HepG2 (cell line): Measurements from ENCODE around the gene PGP. TPM values are rescaled to one million over a fixed set of nuclear protein-coding genes. Genes with fewer than 3 reads are reported as not detected.

ENCODE experiments used
- DMAP1 ChIP-seq: IDR thresholded peaks from 2 replicates; pipeline ENCODE4 v1.6.1; 2016
- EEA1 ChIP-seq: sonication (generic); formaldehyde crosslinking; IDR thresholded peaks from 2 replicates; pipeline ENCODE4 v1.5.1; 2020; ENCODE audit warnings: mild to moderate bottlenecking, missing genetic modification reagents, borderline replicate concordance
- ERF ChIP-seq: IDR thresholded peaks from 2 replicates; pipeline ENCODE4 v1.6.1; 2018; ENCODE audit warnings: missing biosample characterization, missing genetic modification reagents
- HIVEP1 ChIP-seq: sonication (generic); formaldehyde crosslinking; IDR thresholded peaks from 2 replicates; pipeline ENCODE4 v1.4.0; 2020; ENCODE audit warnings: mild to moderate bottlenecking, missing genetic modification reagents
- HOXA3 ChIP-seq: sonication (generic); formaldehyde crosslinking; IDR thresholded peaks from 2 replicates; pipeline ENCODE4 v1.5.0; 2020; ENCODE audit warnings: missing genetic modification reagents
- ISX ChIP-seq: sonication (generic); formaldehyde crosslinking; conservative IDR thresholded peaks from 2 replicates; pipeline ENCODE4 v1.5.0; 2020; ENCODE audit warnings: missing genetic modification reagents
- MAZ ChIP-seq, 2 experiments: sonication (generic) in 1 of 2; formaldehyde crosslinking in 1 of 2; IDR thresholded peaks; 2 replicates each; pipeline versions ENCODE4 v1.5.0 to v1.6.1; 2012 to 2020; ENCODE audit warnings: low read depth in 2 of 2, mild to moderate bottlenecking in 2 of 2, borderline replicate concordance in 1 of 2, improper control_type of control experiment in 1 of 2, low read length in 1 of 2, missing genetic modification reagents in 1 of 2, moderate library complexity in 1 of 2
- MTA1 ChIP-seq: sonication (generic); formaldehyde crosslinking; IDR thresholded peaks from 2 replicates; pipeline ENCODE4 v1.4.0; 2020; ENCODE audit warnings: missing genetic modification reagents, mild to moderate bottlenecking, borderline replicate concordance
- NFYB ChIP-seq: sonication (generic); formaldehyde crosslinking; IDR thresholded peaks from 2 replicates; pipeline ENCODE4 v1.4.0; 2020; ENCODE audit warnings: missing genetic modification reagents
- PAF1 ChIP-seq: IDR thresholded peaks from 2 replicates; pipeline ENCODE4 v1.6.1; 2016; ENCODE audit warnings: missing genetic modification reagents, missing compliant biosample characterization
- PITX1 ChIP-seq: sonication (generic); formaldehyde crosslinking; IDR thresholded peaks from 2 replicates; pipeline ENCODE4 v1.5.1; 2020; ENCODE audit warnings: mild to moderate bottlenecking, missing genetic modification reagents
- RNF219 ChIP-seq: sonication (generic); formaldehyde crosslinking; IDR thresholded peaks from 2 replicates; pipeline ENCODE4 v1.5.0; 2020; ENCODE audit warnings: mild to moderate bottlenecking, missing genetic modification reagents
- RXRB ChIP-seq: IDR thresholded peaks from 2 replicates; pipeline ENCODE4 v1.6.1; 2016; ENCODE audit warnings: borderline replicate concordance, missing genetic modification reagents, missing compliant biosample characterization
- TBX2 ChIP-seq: sonication (generic); formaldehyde crosslinking; IDR thresholded peaks from 2 replicates; pipeline ENCODE4 v1.5.0; 2020; ENCODE audit warnings: missing genetic modification reagents, mild to moderate bottlenecking, borderline replicate concordance
- TCF7L2 ChIP-seq: IDR thresholded peaks from 2 replicates; pipeline ENCODE4 v1.6.1; 2011; ENCODE audit warnings: mild to moderate bottlenecking, low read depth, low read length, moderate library complexity
- ZBED4 ChIP-seq: sonication (generic); formaldehyde crosslinking; IDR thresholded peaks from 2 replicates; pipeline ENCODE4 v1.4.0; 2020; ENCODE audit warnings: missing genetic modification reagents, borderline replicate concordance
- ZBTB7B ChIP-seq: sonication (generic); formaldehyde crosslinking; IDR thresholded peaks from 2 replicates; pipeline ENCODE4 v1.4.0; 2020; ENCODE audit warnings: missing genetic modification reagents
- ZNF160 ChIP-seq: sonication (generic); formaldehyde crosslinking; IDR thresholded peaks from 2 replicates; pipeline ENCODE4 v1.8.0; 2022; ENCODE audit warnings: mild to moderate bottlenecking, inconsistent platforms, missing genetic modification reagents
- ZNF263 ChIP-seq: sonication (generic); formaldehyde crosslinking; IDR thresholded peaks from 2 replicates; pipeline ENCODE4 v1.4.0; 2020; ENCODE audit warnings: missing genetic modification reagents
- ZNF30 ChIP-seq: sonication (generic); formaldehyde crosslinking; IDR thresholded peaks from 2 replicates; pipeline ENCODE4 v1.5.0; 2020; ENCODE audit warnings: mild to moderate bottlenecking, missing genetic modification reagents
- ZNF770 ChIP-seq: sonication (generic); formaldehyde crosslinking; IDR thresholded peaks from 2 replicates; pipeline ENCODE4 v1.5.0; 2020; ENCODE audit warnings: mild to moderate bottlenecking, missing genetic modification reagents
- ZSCAN30 ChIP-seq: sonication (generic); formaldehyde crosslinking; IDR thresholded peaks from 2 replicates; pipeline ENCODE4 v1.5.0; 2020; ENCODE audit warnings: mild to moderate bottlenecking, missing genetic modification reagents
- polyA plus RNA-seq, 8 experiments: library from polyadenylated mRNA; depleted of rRNA in 3 of 8; stranded (reverse) in 7 of 8; unstranded in 1 of 8; fragments of >200 nt; fragmentation: Illumina TruSeq in 4 of 8; extraction: Trizol in 4 of 8; gene quantifications; 2 replicates each; pipeline versions ENCODE4 v1.2.1 to v1.2.3, GENCODE V29; 2011 to 2016; ENCODE audit warnings: low read depth in 4 of 8, missing spikeins in 1 of 8, mixed read lengths in 1 of 8; ENCODE audit not compliant: insufficient read depth in 1 of 8
- total RNA-seq, 5 experiments: library from RNA; depleted of rRNA; stranded (reverse); fragments of >200 nt; fragmentation: Illumina TruSeq; extraction: Trizol; gene quantifications; 2 replicates each; pipeline ENCODE4 v1.2.3, GENCODE V29; 2016; ENCODE audit warnings: low read depth in 1 of 5

The PGP gene
- total and polyA plus RNA-seq, 2 of the 13 experiments (the other 11 are each of a cell fraction or from before 2014, with no cell fraction given) = 7.3 to 18.3 TPM

- TF ChIP-seq RNF219 (CRISPR knock-in tag) (no peak), DMAP1 (CRISPR knock-in tag) (peak; percentile 70; the same call in 1 of the 2 replicates), ISX (CRISPR knock-in tag) (no peak), TCF7L2 (no peak), MTA1 (CRISPR knock-in tag) (peak; percentile 52; the same call in 1 of the 2 replicates), ZBED4 (CRISPR knock-in tag) (peak; percentile 55; the same call in 1 of the 2 replicates), ZNF770 (CRISPR knock-in tag) (peak; percentile 52; the same call in 1 of the 2 replicates), HIVEP1 (CRISPR knock-in tag) (peak; percentile 50; the same call in 1 of the 2 replicates), ZBTB7B (CRISPR knock-in tag) (peak; percentile 25; the same call in 1 of the 2 replicates), MAZ (IDR thresholded peaks at IDR 0.05; ENCODE audit: borderline replicate concordance, low read depth, low read length) (0 out of 2 replicates have a peak, but pooled peaks have one; percentile 13), MAZ (CRISPR knock-in tag; IDR thresholded peaks at IDR 0.05; ENCODE audit: low read depth) (0 out of 2 replicates have a peak, but pooled peaks have one; percentile 24), ZSCAN30 (CRISPR knock-in tag) (no peak), ZNF160 (no peak), TBX2 (CRISPR knock-in tag) (peak; percentile 31; the same call in 1 of the 2 replicates), RXRB (CRISPR knock-in tag) (peak; percentile 66), PAF1 (CRISPR knock-in tag) (no peak), ERF (peak; percentile 52; the same call in 1 of the 2 replicates), PITX1 (CRISPR knock-in tag) (peak; percentile 19; the same call in 1 of the 2 replicates), ZNF30 (CRISPR knock-in tag) (no peak), EEA1 (CRISPR knock-in tag) (no peak), HOXA3 (CRISPR knock-in tag) (peak; percentile 74), NFYB (CRISPR knock-in tag) (0 out of 2 replicates have a peak, but pooled peaks have one; percentile 17), ZNF263 (CRISPR knock-in tag) (0 out of 2 replicates have a peak, but pooled peaks have one; percentile 6)
These were observed 51.3 kb downstream of the PGP start (continued) for GRCh38 chr16:2163211-2163881.
